Caki2 (cell line): ENCODE data around the gene PPP1R14C. TPM values are rescaled to one million over a fixed set of nuclear protein-coding genes. Genes with fewer than 3 reads are reported as not detected.
"Not testable (repeated sequence)": the region's sequence is repeated elsewhere in the genome, so short reads cannot be mapped to it uniquely, and the experiment has no call there.

Source experiments
- DNase-seq: peaks from one replicate; pipeline ENCODE4 v3.0.0-alpha.2; 2015; ENCODE audit warnings: low read depth
- in situ Hi-C: cut with HindIII; loops from 2 replicates; pipeline ENCODE4 v1.10.0; 2016; ENCODE audit warnings: low sequenced_read_pairs, low pct_unique_long_range_greater_than_20kb, mixed read lengths
- total RNA-seq: library from RNA; depleted of rRNA; stranded (reverse); fragments of >200 nt; shearing (Covaris generic); gene quantifications from 2 replicates; pipeline ENCODE4 v1.2.3, GENCODE V29; 2014; ENCODE audit warnings: low replicate concordance

Gene PPP1R14C
- total RNA-seq, 1 experiment from 2014 or later, result 28.8 TPM

- in situ Hi-C loops, result no loop called here
- no peak for DNase-seq
Observed at GRCh38 chr6:150133686-150134085, 9.2 kb upstream of the PPP1R14C start.

DNA sequence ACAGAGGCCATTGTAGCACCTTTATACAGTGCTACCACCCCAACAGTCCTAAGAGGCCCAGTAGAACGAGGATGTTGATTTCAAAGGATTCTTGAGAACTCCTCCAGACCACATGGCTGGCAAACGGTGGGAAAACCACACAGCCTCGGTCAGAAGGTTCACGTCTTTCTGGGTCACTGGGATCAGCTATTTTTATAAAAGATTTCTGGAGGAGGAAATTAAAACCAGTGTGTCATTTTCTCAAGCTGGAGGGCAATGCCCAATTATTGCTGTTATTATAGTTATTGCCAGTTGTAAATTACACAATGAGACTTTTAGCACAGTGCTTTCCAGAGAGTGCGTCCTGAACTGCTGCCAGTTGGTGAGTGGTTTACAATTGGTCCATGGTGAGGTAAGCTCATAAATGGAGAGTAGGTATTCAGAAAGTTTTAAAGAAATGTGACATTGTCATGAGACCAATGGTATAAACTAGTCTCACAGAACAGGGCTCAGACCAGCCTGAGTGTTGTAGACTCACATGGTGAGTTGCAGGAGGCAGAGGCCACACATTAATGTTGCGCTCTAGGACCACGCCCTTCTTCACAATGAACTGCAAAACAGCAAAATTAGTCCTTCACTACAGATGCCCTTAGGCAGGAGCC, 8.4 kb upstream of the PPP1R14C start:
- in situ Hi-C loops, result no loop called here
- no peak for DNase-seq

GRCh38 chr6:150137711-150138110, 5.1 kb upstream of the PPP1R14C start:
- in situ Hi-C loops, DNase-seq: not testable (repeated sequence)

GRCh38 chr6:150138638-150139037, 4.2 kb upstream of the PPP1R14C start:
- in situ Hi-C loops, result no loop called here
- no peak for DNase-seq

DNA sequence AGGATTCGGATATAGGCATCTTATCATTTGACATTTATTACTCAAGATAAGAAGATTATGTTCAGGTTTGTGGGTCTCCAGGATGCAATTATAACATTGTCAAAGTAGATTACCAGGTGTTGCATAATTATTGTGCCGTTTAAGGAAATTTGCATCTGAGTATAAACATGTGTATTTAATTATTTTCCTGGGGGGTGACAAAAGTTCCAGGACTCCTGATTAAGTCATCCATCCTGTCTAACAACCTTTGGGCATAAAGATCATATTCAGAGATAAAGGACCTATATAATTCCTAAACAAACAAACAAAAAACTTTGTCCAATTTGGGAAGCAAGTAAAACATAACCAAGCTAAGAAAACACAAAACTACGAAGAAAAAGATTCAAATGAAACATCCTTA, 3.3 kb upstream of the PPP1R14C start:
- in situ Hi-C loops, result no loop called here
- DNase-seq, result no peak

DNA sequence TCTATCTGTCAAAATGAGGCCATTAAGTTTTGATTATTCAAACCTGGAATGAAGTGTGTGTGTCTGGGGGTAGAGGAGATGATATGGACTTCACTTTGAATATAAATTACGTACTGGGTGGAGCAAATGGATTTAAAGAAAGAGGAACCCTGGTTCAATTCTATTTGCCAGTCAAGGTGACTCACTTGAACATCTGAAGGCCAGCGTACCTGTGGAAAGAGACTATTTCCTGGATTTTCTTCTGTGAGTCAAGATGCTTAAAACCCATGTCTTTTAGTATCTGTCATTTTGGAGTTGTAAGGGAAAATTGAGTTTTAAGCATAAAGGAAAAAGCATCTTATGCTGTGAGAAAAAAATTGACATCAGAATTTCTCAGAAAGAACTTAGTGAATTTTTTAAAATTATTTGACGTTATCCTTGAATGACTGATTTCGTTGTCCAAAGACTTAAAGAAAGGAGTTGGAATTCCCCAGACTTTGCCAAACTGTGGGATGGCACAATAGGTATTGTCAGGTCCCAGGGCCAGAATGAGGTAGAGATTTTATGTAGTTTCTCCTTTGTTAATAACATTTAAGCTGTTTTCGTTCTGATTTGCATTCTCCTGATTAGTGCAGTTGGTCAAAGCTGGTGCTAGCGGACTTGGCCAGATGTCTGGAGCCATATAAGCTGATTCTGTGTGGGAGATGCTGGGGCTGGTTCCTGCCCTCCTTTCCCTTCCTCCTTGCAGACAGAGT, 2.4 kb upstream of the PPP1R14C start:
- DNase-seq, result no peak
- in situ Hi-C loops, result no loop called here

DNA sequence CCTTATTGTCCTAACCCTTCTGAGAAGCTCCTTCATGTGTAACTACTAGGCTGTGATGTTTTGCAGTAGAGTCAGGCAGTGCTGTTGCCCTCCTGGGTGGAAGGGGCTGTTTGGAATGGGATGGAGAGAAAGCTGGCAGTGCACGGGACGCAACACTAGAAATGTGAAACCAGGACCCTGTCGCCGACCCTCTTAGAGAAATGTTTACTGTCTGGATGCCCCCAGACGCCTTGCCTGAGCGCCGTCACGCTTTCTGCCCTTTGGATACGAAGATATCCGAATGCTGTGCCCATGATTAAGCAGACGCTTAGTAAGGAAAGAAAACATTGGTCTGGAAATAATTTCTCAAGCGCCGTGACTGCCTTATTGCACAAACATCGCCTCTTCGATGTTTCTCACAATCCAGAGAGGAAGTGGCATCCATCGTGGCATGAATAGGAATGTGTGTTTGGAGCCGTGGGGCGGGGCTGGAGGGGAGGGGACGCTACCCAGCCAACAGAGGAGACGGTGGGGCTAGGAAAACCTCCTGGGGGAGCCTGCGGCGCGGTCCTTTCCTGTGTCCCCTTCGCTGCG, 661 bp upstream of the PPP1R14C start:
- peak; percentile 88 for DNase-seq
- in situ Hi-C loops, result no loop called here

GRCh38 chr6:150143516-150144293, 861 bp downstream of the PPP1R14C start:
- DNase-seq, result peak; percentile 21
- in situ Hi-C loops, result no loop called here

GRCh38 chr6:150144294-150144868, 1.5 kb downstream of the PPP1R14C start:
- in situ Hi-C loops, result no loop called here
- DNase-seq, result peak; percentile 16

- no peak for DNase-seq
Observed at GRCh38 chr6:150145427-150145826, 2.6 kb downstream of the PPP1R14C start.

GRCh38 chr6:150145830-150146229, 3.0 kb downstream of the PPP1R14C start:
- DNase-seq, result peak; percentile 30

More at GRCh38 chr6:150145427-150145826, 2.6 kb downstream of the PPP1R14C start:
- in situ Hi-C loops, result no loop called here

DNA sequence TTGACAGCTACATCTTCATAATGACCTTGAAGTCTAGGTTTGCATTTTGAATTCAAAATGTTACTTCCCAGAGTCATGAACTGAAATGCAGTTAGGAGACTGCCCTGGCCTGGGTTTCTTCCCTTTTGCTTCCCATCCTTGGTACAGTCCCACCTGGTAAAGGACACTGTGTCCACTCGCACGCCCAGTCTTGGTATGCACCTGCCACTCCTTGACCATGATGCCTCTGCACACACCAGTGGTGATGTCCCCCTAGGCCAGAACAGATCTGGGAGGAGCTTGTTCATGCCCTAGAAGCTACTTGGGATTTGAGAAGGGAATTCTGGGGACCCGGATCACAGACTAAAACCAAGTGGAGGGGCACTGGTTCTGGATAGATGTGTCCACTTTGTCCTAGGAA, 3.6 kb downstream of the PPP1R14C start:
- DNase-seq, result no peak
- in situ Hi-C loops, result no loop called here

More at GRCh38 chr6:150145830-150146229, 3.0 kb downstream of the PPP1R14C start:
- in situ Hi-C loops, result no loop called here

DNA sequence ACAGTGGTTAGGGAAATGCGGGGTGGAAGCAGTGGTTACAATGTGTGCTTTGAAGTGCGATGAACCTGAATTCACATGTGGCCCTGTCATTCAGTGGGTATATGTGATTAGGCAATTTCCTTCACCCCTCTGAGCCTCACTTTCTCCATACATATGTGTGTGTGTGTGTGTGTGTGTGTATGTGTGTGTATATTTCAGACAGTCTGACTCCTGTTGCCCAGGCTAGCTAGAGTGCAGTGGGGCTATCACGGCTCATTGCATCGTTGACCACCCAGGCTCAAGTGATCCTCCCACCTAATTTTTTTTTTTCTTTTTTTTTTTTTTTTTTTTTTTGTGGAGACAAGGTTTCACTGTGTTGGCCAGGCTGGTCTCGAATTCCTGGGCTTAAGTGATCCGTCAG, 6.3 kb downstream of the PPP1R14C start:
- DNase-seq, result peak; percentile 28
- in situ Hi-C loops, result no loop called here

DNA sequence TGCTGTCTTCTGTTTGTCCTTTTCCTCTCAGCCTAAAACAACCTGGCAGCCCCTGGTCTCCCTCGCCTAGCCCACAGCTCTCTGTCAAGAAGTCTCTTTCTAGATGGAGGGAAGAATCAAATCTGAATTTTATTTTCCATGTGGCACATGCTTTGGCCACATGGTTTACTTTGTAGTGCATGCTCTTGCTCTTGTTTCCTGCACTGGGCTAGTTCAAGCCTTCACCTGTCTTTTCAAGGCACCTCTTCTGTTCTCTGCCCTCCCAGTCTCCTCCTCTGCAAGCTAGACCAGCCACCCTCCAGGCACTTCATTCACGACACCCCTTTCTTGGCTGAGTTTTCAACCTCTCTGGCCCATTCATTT, 7.6 kb downstream of the PPP1R14C start:
- in situ Hi-C loops, result no loop called here
- no peak for DNase-seq

GRCh38 chr6:150150821-150151646, 8.2 kb downstream of the PPP1R14C start:
- no peak for DNase-seq
- in situ Hi-C loops, result no loop called here

GRCh38 chr6:150152891-150153876, 10.3 kb downstream of the PPP1R14C start:
- no peak for DNase-seq
- in situ Hi-C loops, result no loop called here
